PC-3 (cell line): ENCODE results near the gene KCNK5.

Experiments
- EZH2 ChIP-seq: fragments of 300-600 bp; sonication (generic); IDR thresholded peaks from one replicate; pipeline ENCODE4 v1.6.1; 2017; ENCODE audit warnings: antibody characterized with exemption, mild to moderate bottlenecking, low read length; ENCODE audit not compliant: unreplicated experiment
- EZH2phosphoT487 ChIP-seq: fragments of 300-600 bp; sonication (generic); IDR thresholded peaks from 2 replicates; pipeline ENCODE4 v1.6.1; 2018; ENCODE audit warnings: mild to moderate bottlenecking, antibody characterized with exemption, low read length, borderline replicate concordance
- TF ChIP-seq, protein P1 (sequence below): fragments of 300-600 bp; sonication (generic); conservative IDR thresholded peaks from 2 replicates; pipeline ENCODE4 v1.5.1; 2017; ENCODE audit warnings: antibody characterized with exemption, low read depth, mild to moderate bottlenecking, low read length

DNA sequence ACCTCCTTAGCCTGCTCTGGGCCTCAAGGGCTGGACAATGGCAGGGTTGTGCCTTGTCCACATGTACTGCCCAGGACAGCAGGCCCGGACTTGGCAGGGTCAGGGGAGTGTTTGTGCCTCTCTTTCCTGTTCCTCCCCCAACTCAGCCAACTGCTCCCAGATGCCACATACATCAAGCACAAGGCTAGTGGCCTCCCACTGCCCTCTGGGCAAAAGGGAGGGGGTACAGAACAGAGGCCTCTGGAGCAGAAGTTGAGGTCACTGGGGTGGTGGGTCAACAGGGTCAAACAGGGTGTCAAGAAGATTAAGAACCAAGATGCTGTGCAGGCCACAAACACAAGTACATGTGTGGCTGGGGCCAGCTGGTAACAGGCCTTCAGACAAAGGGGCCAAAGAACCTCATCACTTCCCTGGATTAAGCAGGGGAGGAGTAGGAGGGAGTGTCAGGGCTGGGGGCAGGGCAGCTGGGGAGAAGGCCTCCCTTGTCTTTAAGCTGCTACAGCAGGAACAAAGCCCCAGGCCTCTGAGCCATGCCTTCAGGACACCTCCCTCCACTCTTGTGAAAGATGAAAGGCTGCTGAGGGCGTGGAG lies 36.0 kb downstream of the KCNK5 start:
- TF ChIP-seq, protein P1, sequence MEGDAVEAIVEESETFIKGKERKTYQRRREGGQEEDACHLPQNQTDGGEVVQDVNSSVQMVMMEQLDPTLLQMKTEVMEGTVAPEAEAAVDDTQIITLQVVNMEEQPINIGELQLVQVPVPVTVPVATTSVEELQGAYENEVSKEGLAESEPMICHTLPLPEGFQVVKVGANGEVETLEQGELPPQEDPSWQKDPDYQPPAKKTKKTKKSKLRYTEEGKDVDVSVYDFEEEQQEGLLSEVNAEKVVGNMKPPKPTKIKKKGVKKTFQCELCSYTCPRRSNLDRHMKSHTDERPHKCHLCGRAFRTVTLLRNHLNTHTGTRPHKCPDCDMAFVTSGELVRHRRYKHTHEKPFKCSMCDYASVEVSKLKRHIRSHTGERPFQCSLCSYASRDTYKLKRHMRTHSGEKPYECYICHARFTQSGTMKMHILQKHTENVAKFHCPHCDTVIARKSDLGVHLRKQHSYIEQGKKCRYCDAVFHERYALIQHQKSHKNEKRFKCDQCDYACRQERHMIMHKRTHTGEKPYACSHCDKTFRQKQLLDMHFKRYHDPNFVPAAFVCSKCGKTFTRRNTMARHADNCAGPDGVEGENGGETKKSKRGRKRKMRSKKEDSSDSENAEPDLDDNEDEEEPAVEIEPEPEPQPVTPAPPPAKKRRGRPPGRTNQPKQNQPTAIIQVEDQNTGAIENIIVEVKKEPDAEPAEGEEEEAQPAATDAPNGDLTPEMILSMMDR = no peak
- TF ChIP-seq EZH2 = no peak
- TF ChIP-seq EZH2phosphoT487 = no peak
